GM21390 (cell line): ENCODE measurements around the gene MAMSTR.
"Not testable (repeated sequence)": the region's sequence is repeated elsewhere in the genome, so short reads cannot be mapped to it uniquely, and the experiment has no call there.

ENCODE experiments used
- ATAC-seq: cut with Tn5 transposase; IDR thresholded peaks from one replicate; pipeline ENCODE4 v1.9.1; 2021; ENCODE audit not compliant: unreplicated experiment

Gene MAMSTR

DNA sequence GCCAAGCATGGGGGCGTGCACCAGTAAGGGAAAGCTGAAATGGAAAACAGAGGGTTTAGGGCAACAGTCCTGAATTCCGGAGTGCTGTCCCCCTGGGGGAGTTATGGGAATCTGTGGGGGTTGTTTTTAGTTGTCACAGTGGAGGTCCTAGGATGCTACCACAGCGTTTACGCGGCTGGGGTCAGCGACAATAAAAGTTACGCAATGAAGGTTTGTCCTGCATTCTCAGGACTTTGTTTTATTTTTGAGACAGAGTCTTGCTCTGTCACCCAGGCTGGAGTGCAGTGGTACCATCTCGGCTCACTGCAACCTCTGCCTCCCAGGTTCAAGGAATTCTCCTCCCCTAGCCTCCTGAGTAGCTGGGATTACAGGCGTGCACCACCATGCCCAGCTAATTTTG is 25.9 kb downstream of the MAMSTR start:
- not testable (repeated sequence) for ATAC-seq

DNA sequence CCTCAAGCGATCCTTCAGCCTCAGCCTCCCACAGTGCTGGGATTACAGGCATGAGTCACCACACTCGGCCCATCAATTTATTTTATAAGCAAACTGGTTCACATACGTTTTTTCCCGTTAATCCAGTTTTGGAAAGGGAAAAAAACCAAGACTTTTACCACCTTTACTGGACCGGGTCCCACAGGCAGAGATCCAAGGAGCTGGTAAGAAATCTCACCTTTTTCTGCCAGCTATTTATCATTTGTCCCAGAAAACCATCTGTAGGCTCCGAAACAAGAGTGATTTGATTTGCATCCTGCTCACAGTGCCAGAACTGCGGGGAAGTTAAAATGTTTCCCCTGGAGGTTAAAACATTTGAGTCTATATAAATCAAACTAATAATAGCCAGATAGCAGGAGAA is 30.1 kb downstream of the MAMSTR start:
- ATAC-seq: no peak

GRCh38 chr19:48687776-48688175 is 31.7 kb downstream of the MAMSTR start:
- ATAC-seq: no peak

GRCh38 chr19:48686637-48687036 is 32.9 kb downstream of the MAMSTR start:
- ATAC-seq: not testable (repeated sequence)

GRCh38 chr19:48686088-48686487 is 33.4 kb downstream of the MAMSTR start:
- ATAC-seq: no peak

DNA sequence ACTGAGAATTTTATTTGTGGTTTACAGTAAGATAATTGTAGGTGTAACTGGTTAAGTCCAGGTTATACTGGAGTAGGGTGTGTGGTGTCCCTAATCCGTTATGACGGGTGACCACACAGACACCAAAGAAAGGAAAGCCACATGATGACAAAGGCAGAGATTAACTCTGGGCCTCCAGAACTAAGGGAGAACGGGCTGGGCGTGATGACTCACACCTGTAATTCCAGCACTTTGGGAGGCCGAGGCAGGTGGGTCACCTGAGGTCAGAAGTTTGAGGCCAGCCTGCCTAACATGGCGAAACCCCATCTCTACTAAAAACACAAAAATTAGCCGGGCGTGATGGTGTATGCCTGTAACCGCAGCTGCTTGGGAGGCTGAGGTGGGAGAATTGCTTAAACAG is 33.9 kb downstream of the MAMSTR start:
- ATAC-seq: no peak

DNA sequence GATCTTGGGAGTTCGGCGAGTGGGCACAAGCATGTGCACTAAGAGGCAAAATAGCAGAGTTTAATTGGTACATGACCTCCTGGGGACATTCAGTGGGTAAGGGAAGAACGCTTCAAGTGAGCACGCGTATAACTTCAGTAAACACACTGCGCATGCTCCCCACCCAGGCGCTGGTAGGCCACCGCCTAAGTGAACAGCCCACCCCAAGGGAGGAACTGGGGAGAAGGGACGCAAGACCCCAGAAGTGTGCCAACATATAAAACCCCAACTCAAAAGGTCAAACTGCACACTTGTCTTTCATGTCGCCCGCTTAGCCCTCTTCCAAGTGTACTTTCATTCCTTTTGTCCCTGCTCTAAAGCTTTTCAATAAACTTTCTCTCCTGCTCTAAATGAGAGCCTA is 36.2 kb downstream of the MAMSTR start:
- no peak for ATAC-seq

GRCh38 chr19:48681127-48681470 is 38.4 kb downstream of the MAMSTR start:
- ATAC-seq: no peak

- no peak for ATAC-seq
Measured at GRCh38 chr19:48680436-48681126, 38.9 kb downstream of the MAMSTR start.

- ATAC-seq: not testable (repeated sequence)
Measured at GRCh38 chr19:48680006-48680405, 39.5 kb downstream of the MAMSTR start.

GRCh38 chr19:48678201-48678600 is 41.3 kb downstream of the MAMSTR start:
- ATAC-seq: no peak

GRCh38 chr19:48676887-48677286 is 42.6 kb downstream of the MAMSTR start:
- ATAC-seq: no peak

- no peak for ATAC-seq
Measured at GRCh38 chr19:48676487-48676886, 43.0 kb downstream of the MAMSTR start.

GRCh38 chr19:48674921-48675824 is 44.4 kb downstream of the MAMSTR start:
- no peak for ATAC-seq

GRCh38 chr19:48674216-48674809 is 45.2 kb downstream of the MAMSTR start:
- no peak for ATAC-seq

DNA sequence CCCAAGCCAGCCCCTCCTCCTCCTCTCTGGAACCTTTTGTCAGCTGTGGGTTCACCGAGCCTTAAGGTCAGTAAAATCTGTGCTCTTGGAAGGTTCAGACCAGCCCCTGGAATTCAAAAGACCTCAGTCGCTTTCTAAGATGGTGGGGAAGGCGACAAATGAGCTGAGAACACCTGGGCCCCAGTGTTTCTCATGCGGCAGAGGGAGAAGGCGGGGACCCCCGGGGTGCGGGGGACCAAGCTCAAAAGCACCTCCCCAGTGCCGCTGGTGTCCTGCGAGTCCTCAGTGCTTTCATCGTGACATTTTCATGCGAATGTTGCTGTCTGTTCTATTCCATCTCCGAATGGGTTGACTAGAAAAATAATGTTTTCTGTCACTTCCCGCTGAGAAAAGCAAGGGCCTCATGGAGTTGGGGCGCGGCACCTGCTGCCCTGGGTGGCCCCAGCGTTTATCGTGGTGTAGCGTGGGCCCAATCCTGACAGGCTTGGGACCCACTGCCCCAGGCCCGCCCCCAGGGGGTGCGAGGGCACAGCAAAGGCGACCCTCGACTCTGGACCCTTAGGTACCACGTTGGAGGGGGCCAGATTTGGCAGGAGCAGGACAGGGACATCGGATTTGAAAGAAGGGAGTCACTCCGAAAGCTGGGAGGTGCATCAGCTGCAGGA is 46.0 kb downstream of the MAMSTR start:
- no peak for ATAC-seq

DNA sequence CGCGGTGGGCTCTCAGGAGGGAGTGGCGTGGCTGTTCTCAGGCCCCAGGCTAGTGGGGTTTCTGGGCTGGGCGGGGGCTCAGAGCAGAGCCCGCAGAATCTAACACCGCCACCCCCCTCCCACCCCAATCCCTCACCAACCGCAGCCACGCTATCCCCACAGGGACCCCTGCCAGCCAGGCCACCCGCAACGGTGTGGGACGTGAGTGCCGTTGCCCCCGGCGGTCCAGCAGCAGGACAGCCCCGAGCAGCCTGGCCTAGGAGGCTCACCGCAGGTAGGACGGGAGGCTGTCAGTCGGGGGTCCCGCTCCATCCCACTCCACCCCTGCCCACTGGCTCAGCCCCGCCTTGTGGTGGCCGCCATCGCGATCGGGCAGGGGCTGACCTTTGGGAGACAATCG is 46.5 kb downstream of the MAMSTR start, which contains the start of gene NTN5:
TSS of gene NTN5 (minus strand) at position 24 of the 400 bp plus-strand sequence. CDS start 2,031 bp downstream, outside the sequence.
- ATAC-seq: no peak

DNA sequence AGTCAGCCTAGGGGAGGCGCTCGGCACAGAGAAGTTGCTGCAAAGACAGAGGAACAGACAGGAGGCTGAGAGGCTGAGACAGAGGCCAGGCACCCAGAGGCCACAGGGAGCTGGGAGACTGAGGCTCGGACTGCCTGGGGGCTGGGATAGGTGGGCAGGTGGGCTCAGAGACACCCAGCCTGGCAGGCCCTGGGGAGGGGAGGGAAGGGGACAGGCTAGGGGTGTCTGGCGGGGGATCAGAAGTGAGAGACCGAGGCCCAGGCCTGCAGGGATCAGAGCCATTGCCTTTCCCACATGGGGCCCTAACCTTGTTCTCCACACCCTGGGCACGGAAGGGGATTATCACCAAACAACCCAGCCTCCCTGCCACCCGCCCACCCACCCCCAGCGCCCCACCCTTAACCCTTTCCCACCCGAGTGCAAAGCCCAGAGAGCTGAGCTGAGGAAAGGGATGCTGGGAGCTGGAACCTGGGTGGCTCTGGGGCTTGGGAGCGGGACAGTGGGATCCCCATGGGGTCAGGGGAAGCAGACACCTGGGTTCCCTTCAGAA is 48.0 kb downstream of the MAMSTR start:
- no peak for ATAC-seq

- no peak for ATAC-seq
Measured at GRCh38 chr19:48670699-48671445, 48.7 kb downstream of the MAMSTR start.
